H9 (cell line): ENCODE results near the gene CDAN1. TPM values are rescaled to one million over a fixed set of nuclear protein-coding genes. Genes with fewer than 3 reads are reported as not detected.

Experiments
- DNase-seq: peaks from one replicate; pipeline ENCODE4 v3.0.0-alpha.2; 2017
- H2AFZ ChIP-seq: one replicate; pipeline ENCODE4 v1.6.1; 2013; ENCODE audit warnings: mild to moderate bottlenecking, low read length, control low read depth, moderate library complexity
- H2AK5ac ChIP-seq: 2 replicates; pipeline ENCODE4 v1.6.1; 2013; ENCODE audit warnings: low read length, control low read depth, mixed read lengths; ENCODE audit not compliant: insufficient read length
- H2BK120ac ChIP-seq: one replicate; pipeline ENCODE4 v1.6.1; 2013; ENCODE audit warnings: low read depth, mild to moderate bottlenecking, low read length, control low read depth, inconsistent platforms; ENCODE audit not compliant: poor library complexity, severe bottlenecking
- H2BK12ac ChIP-seq: 2 replicates; pipeline ENCODE4 v1.6.1; 2013; ENCODE audit warnings: low read length, control low read depth, mixed read lengths, low read depth; ENCODE audit not compliant: insufficient read length
- H2BK15ac ChIP-seq: 2 replicates; pipeline ENCODE4 v1.6.1; 2013; ENCODE audit warnings: low read depth, low read length, control low read depth
- H2BK20ac ChIP-seq: one replicate; pipeline ENCODE4 v1.6.1; 2013; ENCODE audit warnings: low read depth, mild to moderate bottlenecking, low read length, control low read depth, inconsistent platforms; ENCODE audit not compliant: poor library complexity, severe bottlenecking
- H2BK5ac ChIP-seq: 2 replicates; pipeline ENCODE4 v1.6.1; 2013; ENCODE audit warnings: low read length, control low read depth, mixed read lengths; ENCODE audit not compliant: insufficient read length
- H3K14ac ChIP-seq: 2 replicates; pipeline ENCODE4 v1.6.1; 2013; ENCODE audit warnings: low read length, control low read depth; ENCODE audit not compliant: insufficient read depth
- H3K18ac ChIP-seq: 2 replicates; pipeline ENCODE4 v1.6.1; 2013; ENCODE audit warnings: low read depth, mild to moderate bottlenecking, mixed read lengths, low read length, control low read depth; ENCODE audit not compliant: insufficient read length
- H3K23ac ChIP-seq: 2 replicates; pipeline ENCODE4 v1.6.1; 2013; ENCODE audit warnings: low read length, control low read depth, mixed read lengths, low read depth; ENCODE audit not compliant: insufficient read length
- H3K23me2 ChIP-seq: 2 replicates; pipeline ENCODE4 v1.6.1; 2013; ENCODE audit warnings: low read depth, mild to moderate bottlenecking, mixed read lengths, low read length, control low read depth; ENCODE audit not compliant: insufficient read length, poor library complexity, severe bottlenecking
- H3K27ac ChIP-seq: 2 replicates; pipeline ENCODE4 v1.5.1; 2013; ENCODE audit warnings: low read length, control low read depth, mixed read lengths, low read depth; ENCODE audit not compliant: insufficient read length
- H3K27me3 ChIP-seq: 2 replicates; pipeline ENCODE4 v1.6.1; 2013; ENCODE audit warnings: low read length, control low read depth, inconsistent platforms; ENCODE audit not compliant: insufficient read depth
- H3K4ac ChIP-seq: 2 replicates; pipeline ENCODE4 v1.6.1; 2013; ENCODE audit warnings: low read depth, mild to moderate bottlenecking, control low read depth, inconsistent platforms, low read length, moderate library complexity
- H3K4me1 ChIP-seq: 2 replicates; pipeline ENCODE4 v1.6.1; 2013; ENCODE audit warnings: low read length, control low read depth, inconsistent platforms; ENCODE audit not compliant: insufficient read depth
- H3K4me2 ChIP-seq: 2 replicates; pipeline ENCODE4 v1.6.1; 2013; ENCODE audit warnings: low read length, control low read depth, mixed read lengths; ENCODE audit not compliant: insufficient read length, insufficient read depth
- H3K56ac ChIP-seq: 2 replicates; pipeline ENCODE4 v1.6.1; 2013; ENCODE audit warnings: low read depth, mild to moderate bottlenecking, mixed read lengths, low read length, control low read depth; ENCODE audit not compliant: insufficient read length
- H3K79me1 ChIP-seq: 2 replicates; pipeline ENCODE4 v1.6.1; 2013; ENCODE audit warnings: low read depth, mild to moderate bottlenecking, moderate library complexity, low read length, control low read depth, inconsistent platforms; ENCODE audit not compliant: insufficient read depth, poor library complexity, severe bottlenecking
- H3K79me2 ChIP-seq: 2 replicates; pipeline ENCODE4 v1.6.1; 2013; ENCODE audit warnings: low read length, control low read depth, inconsistent platforms; ENCODE audit not compliant: insufficient read depth
- H3K9ac ChIP-seq: 2 replicates; pipeline ENCODE4 v1.6.1; 2013; ENCODE audit warnings: low read length, control low read depth, mixed read lengths; ENCODE audit not compliant: insufficient read length; ENCODE audit errors: extremely low read depth
- H3K9me3 ChIP-seq: one replicate; pipeline ENCODE4 v1.6.1; 2013; ENCODE audit warnings: low read depth, low read length, inconsistent platforms; ENCODE audit not compliant: control insufficient read depth
- H3T11ph ChIP-seq: one replicate; pipeline ENCODE4 v1.6.1; 2013; ENCODE audit warnings: mild to moderate bottlenecking, low read length, control low read depth, inconsistent platforms
- H4K20me1 ChIP-seq: one replicate; pipeline ENCODE4 v1.6.1; 2013; ENCODE audit not compliant: control insufficient read depth, insufficient read length, insufficient read depth
- H4K5ac ChIP-seq: 2 replicates; pipeline ENCODE4 v1.6.1; 2013; ENCODE audit warnings: low read depth, mild to moderate bottlenecking, mixed read lengths, low read length, control low read depth; ENCODE audit not compliant: insufficient read length
- H4K8ac ChIP-seq: replicated peaks from 2 replicates; pipeline ENCODE4 v1.6.1; 2013; ENCODE audit warnings: low read length, control low read depth, mixed read lengths, low read depth; ENCODE audit not compliant: insufficient read length
- H4K91ac ChIP-seq: 2 replicates; pipeline ENCODE4 v1.6.1; 2013; ENCODE audit warnings: low read depth, mild to moderate bottlenecking, moderate library complexity, mixed read lengths, low read length, control low read depth; ENCODE audit not compliant: insufficient read length
- H3K27ac Mint-ChIP-seq, 3 experiments: 2 replicates in 2 of 3; 3 replicates in 1 of 3; pipeline ENCODE4 v1.8.0; 2020 to 2021; ENCODE audit warnings: mixed read lengths in 3 of 3, mild to moderate bottlenecking in 1 of 3, moderate library complexity in 1 of 3
- H3K27me3 Mint-ChIP-seq: 2 replicates; pipeline ENCODE4 v1.8.0; 2021; ENCODE audit warnings: low read depth, mild to moderate bottlenecking, moderate library complexity, mixed read lengths
- H3K36me3 Mint-ChIP-seq, 3 experiments: 2 replicates in 2 of 3; 3 replicates in 1 of 3; pipeline ENCODE4 v1.8.0; 2020 to 2021; ENCODE audit warnings: low read depth in 3 of 3, mixed read lengths in 3 of 3; ENCODE audit not compliant: insufficient read depth in 1 of 3
- H3K4me1 Mint-ChIP-seq, 2 experiments: 2 replicates each; pipeline ENCODE4 v1.8.0; 2020; ENCODE audit warnings: mixed read lengths in 2 of 2
- H3K4me3 Mint-ChIP-seq, 2 experiments: 2 replicates in 1 of 2; 3 replicates in 1 of 2; pipeline ENCODE4 v1.8.0; 2020 to 2021; ENCODE audit warnings: mild to moderate bottlenecking in 2 of 2, mixed read lengths in 2 of 2, moderate library complexity in 1 of 2
- H3K9me3 Mint-ChIP-seq, 2 experiments: 2 replicates in 1 of 2; 3 replicates in 1 of 2; pipeline ENCODE4 v1.8.0; 2020; ENCODE audit warnings: mild to moderate bottlenecking in 2 of 2, mixed read lengths in 2 of 2, moderate library complexity in 1 of 2
- CTCF ChIP-seq: fragments of 200-600 bp; sonication (generic); conservative IDR thresholded peaks from 3 replicates; pipeline ENCODE4 v1.8.0; 2021; ENCODE audit warnings: antibody characterized with exemption, mild to moderate bottlenecking
- WGBS: extraction: QIAGEN DNeasy Blood & Tissue Kit; methylation state at CpG from one replicate; pipeline ENCODE4 v1.1.7; 2013; ENCODE audit warnings: missing lambda C conversion rate, low lambda C conversion rate, mixed read lengths; ENCODE audit not compliant: insufficient read length; ENCODE audit errors: extremely low coverage; 5-methylcytosine and 5-hydroxymethylcytosine counted together
- total RNA-seq: library from RNA; stranded (reverse); gene quantifications from 2 replicates; pipeline ENCODE4 v1.2.1, GENCODE V29; 2021

Gene CDAN1
- total RNA-seq, 1 experiment from 2014 or later, result 20.4 TPM

GRCh38 chr15:42784705-42785104 is 47.8 kb upstream of the CDAN1 start:
- H3K9me3 ChIP-seq, result no peaks in the 10 kb centered on the region
- H3K9me3 Mint-ChIP-seq, result no peaks in the 10 kb centered on the region

More at GRCh38 chr15:42784705-42785104, 47.8 kb upstream of the CDAN1 start:
- no peak for DNase-seq
- H3T11ph ChIP-seq, result no peak overlapping the region
- H4K8ac ChIP-seq, result no peak overlapping the region
- no peak overlapping the region for H3K4me2 ChIP-seq
- H2BK15ac ChIP-seq, result no peak overlapping the region
- no peak overlapping the region for H3K4me3 Mint-ChIP-seq
- H2BK12ac ChIP-seq, result no peak overlapping the region
- no peak overlapping the region for H4K91ac ChIP-seq
- no peaks in the 10 kb centered on the region for H4K20me1 ChIP-seq
- peaks cover 2 to 8% (median 3%) of the 10 kb centered on the region in 3 experiments; a peak in 5 of 7 replicates for H3K36me3 Mint-ChIP-seq
- no peak overlapping the region; a peak in 1 of 7 replicates for H3K27ac Mint-ChIP-seq
- no peaks in the 10 kb centered on the region for H3K27me3 ChIP-seq
- H2BK120ac ChIP-seq, result no peak overlapping the region
- H2AFZ ChIP-seq, result no peak overlapping the region
- no peak overlapping the region for H2BK20ac ChIP-seq
- H3K14ac ChIP-seq, result no peak overlapping the region
- H3K4ac ChIP-seq, result no peak overlapping the region
- no peaks in the 10 kb centered on the region for H3K23me2 ChIP-seq
- H4K5ac ChIP-seq, result no peak overlapping the region
- no peak overlapping the region for H3K23ac ChIP-seq
- no peaks in the 10 kb centered on the region for H3K79me1 ChIP-seq
- TF ChIP-seq CTCF, result no peak
- H3K79me2 ChIP-seq, result no peaks in the 10 kb centered on the region
- peaks cover 5% of the 10 kb centered on the region in 2 experiments; a peak in 2 of 4 replicates for H3K4me1 Mint-ChIP-seq
- no peak overlapping the region for H2AK5ac ChIP-seq
- WGBS, result no CpG with 5 or more reads among the region's 1 CpG
- no peaks in the 10 kb centered on the region for H3K4me1 ChIP-seq
- H2BK5ac ChIP-seq, result no peak overlapping the region
- no peak overlapping the region for H3K9ac ChIP-seq
- H3K56ac ChIP-seq, result no peak overlapping the region
- H3K27me3 Mint-ChIP-seq, result no peaks in the 10 kb centered on the region
- H3K27ac ChIP-seq, result no peak overlapping the region
- no peak overlapping the region for H3K18ac ChIP-seq
